NK-92 (cell line): ENCODE results near the gene UBAP1L.
"Not testable (repeated sequence)": the region's sequence is repeated elsewhere in the genome, so short reads cannot be mapped to it uniquely, and the experiment has no call there.

Source experiments
- DNase-seq: peaks from one replicate; lab custom pipeline; 2025; ENCODE audit not compliant: unreplicated experiment; lab: John Stamatoyannopoulos, UW

The UBAP1L gene

GRCh38 chr15:65115086-65115485 is at the start of gene UBAP1L:
Gene UBAP1L, minus strand, starts transcription at chr15:65115200. Its CDS starts 8,985 bp downstream, at chr15:65106215.
- DNase-seq, result no peak

GRCh38 chr15:65164139-65164538 is 49.1 kb upstream of the UBAP1L start:
- DNase-seq, result no peak

GRCh38 chr15:65163041-65163440 is 48.0 kb upstream of the UBAP1L start:
- no peak for DNase-seq

GRCh38 chr15:65156692-65157091 is 41.7 kb upstream of the UBAP1L start:
- DNase-seq, result no peak

- DNase-seq, result no peak
Measured at GRCh38 chr15:65154720-65155119, 39.7 kb upstream of the UBAP1L start.

DNA sequence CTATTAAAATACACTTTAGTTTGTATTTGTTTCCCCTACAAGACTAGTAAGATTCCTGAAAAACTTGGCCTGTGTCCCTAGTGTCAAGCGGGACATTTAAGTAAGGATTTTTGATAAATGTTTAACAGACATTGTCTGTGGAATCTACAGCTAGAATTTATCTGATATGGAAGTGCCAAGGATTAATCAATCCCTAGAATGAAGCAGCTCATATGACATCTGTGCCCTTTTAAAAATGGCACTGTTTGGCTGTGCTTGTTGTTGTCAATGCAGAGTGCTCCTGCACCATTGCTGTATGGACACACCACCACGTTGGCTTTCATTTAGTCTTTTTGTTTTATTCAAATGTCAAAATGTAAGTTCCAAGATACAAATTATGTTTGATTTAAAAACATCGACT is 32.9 kb upstream of the UBAP1L start:
- no peak for DNase-seq

DNA sequence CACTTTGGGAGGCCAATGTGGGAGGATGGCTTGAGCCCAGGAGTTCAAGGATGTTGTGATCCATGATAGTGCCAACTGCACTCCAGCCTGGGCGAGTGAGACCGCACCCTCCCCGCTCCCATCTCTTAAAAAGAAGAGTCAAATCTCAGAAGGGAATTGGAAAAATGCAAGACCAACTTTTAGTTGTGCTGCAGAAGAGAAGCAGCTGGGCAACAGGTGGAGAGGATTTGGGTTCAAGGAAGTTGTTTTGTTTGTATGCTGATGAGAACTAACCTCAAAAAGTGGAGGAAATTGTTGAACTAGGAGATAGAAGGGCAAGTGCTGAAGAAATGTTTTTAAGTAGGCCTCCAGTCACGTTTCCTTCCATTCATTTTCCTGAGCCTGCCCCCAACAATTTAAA is 31.4 kb upstream of the UBAP1L start:
- no peak for DNase-seq

- DNase-seq, result not testable (repeated sequence)
Measured at GRCh38 chr15:65138631-65139030, 23.6 kb upstream of the UBAP1L start.

- DNase-seq, result not testable (repeated sequence)
Measured at GRCh38 chr15:65137893-65138292, 22.9 kb upstream of the UBAP1L start.

GRCh38 chr15:65137089-65137488 is 22.1 kb upstream of the UBAP1L start:
- not testable (repeated sequence) for DNase-seq

- no peak for DNase-seq
Measured at GRCh38 chr15:65134538-65134937, 19.5 kb upstream of the UBAP1L start.

DNA sequence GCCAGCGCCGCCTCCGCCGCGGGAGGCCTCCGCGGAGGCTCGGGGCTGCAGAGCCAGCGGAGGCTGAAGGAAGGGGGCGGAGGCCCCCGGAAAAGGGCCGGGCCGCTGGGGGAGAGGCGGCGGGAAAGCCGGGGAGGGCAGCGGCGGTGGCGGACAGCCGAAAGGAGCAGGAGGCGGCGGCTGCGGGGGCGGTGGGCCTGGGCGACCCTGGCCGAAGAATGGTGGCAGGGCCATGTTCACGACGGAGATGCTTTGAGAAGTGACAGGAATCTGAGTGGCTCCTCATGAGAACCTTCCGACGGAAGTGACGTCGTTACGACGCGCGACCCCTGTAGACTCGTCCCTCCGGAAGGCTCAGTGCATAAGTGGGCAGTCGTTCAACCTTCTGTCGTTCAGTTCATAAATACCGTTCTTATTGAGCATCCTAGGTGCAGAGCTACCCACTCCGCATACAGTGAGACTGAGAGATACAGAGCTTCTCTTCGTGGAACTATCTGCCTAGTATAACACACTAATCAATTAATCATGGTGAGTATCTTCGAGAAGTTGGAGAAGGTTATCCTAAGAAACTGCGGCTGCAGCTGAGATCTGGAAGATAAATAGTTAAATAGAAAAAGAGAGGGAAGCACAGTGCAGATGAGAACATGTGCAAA is 18.7 kb upstream of the UBAP1L start, which contains the start of gene PDCD7:
TSS of gene PDCD7 (minus strand) at position 261 of the 653 bp plus-strand sequence. CDS start at position 234, 27 bp downstream.
- peak; percentile 36 for DNase-seq

DNA sequence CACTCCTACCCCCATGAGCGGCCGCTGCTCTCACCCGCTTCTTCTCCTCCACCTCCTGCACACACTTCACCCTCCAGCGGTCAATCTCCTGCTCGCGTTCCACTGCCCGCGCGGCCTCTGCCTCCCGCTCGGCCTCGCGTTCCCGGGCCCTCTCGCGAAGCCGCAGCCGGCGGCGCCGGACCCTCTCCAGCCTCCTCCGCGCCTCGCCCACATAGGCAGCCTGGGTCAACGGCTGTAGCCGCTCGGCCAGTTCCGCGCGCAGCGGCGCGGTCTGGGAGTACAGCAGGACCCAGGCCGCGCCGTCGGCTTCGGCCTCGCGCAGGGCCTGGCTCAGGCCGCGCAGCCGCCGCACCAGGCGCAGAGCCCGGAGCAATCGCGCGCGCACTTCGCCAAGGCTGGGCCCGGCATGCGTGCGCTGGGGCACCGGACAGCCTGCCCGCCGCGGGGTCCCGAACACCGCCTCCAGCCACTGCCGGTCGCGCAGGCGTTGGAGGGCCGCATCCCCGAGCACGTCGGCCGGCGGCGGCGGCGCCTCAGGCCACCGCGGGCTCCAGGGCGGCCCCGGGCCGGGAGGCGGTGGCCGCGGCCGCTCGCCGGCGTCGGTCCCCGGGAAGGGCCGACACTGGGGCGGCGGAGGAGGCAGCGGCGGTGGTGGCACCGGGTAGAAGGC is 18.0 kb upstream of the UBAP1L start:
- DNase-seq, result no peak

- DNase-seq, result no peak
Measured at GRCh38 chr15:65130941-65131340, 15.9 kb upstream of the UBAP1L start.

DNA sequence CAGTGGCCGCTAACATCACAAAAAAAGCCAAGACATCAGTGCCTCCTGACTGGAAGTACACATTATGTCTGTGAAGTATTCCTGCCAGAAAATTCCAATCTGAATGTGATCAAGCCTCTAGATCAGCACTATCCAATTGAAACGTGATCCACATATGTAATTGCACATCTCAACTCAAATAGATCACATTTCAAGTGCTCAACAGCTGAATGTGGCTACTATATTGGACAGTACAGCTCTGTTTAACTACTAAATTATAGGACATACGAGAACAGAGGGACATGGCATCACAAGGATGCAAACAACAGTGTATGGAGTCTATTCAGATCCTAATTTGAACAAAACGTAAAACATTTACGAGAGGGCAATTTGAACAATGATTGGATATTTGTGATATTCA is 542 bp upstream of the UBAP1L start:
- no peak for DNase-seq

GRCh38 chr15:65110676-65111292 is 4.2 kb downstream of the UBAP1L start:
- DNase-seq, result no peak

DNA sequence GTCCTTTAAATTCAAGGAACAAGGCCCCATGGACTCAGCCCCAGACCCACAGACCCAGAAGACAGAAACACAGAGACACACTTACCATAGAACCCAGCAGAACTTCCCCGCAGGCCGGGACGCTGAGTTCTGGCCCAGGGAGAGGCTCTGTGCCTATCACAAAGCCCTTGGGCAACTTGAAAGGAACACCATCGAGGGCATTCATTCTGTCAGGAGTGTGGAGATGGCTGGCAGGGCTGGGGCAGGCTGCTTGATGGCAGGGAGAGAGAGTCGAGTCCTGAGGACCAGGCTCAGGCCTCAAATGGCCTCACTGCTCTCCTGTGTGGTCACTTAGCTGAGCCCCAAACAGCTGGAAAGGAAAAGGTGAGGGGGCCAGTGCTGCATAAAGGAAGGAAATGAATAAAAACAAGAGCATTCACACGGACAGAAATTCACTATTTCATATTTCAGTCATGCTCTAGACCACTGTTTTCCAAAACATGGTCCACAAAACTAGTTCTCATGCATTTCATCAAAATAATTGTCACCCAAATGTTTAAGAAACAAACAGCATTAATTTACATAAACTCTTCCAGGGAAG is 8.9 kb downstream of the UBAP1L start:
- no peak for DNase-seq

GRCh38 chr15:65105038-65105437 is 10.0 kb downstream of the UBAP1L start:
- DNase-seq, result no peak

GRCh38 chr15:65102912-65103311 is 12.1 kb downstream of the UBAP1L start:
- no peak for DNase-seq

DNA sequence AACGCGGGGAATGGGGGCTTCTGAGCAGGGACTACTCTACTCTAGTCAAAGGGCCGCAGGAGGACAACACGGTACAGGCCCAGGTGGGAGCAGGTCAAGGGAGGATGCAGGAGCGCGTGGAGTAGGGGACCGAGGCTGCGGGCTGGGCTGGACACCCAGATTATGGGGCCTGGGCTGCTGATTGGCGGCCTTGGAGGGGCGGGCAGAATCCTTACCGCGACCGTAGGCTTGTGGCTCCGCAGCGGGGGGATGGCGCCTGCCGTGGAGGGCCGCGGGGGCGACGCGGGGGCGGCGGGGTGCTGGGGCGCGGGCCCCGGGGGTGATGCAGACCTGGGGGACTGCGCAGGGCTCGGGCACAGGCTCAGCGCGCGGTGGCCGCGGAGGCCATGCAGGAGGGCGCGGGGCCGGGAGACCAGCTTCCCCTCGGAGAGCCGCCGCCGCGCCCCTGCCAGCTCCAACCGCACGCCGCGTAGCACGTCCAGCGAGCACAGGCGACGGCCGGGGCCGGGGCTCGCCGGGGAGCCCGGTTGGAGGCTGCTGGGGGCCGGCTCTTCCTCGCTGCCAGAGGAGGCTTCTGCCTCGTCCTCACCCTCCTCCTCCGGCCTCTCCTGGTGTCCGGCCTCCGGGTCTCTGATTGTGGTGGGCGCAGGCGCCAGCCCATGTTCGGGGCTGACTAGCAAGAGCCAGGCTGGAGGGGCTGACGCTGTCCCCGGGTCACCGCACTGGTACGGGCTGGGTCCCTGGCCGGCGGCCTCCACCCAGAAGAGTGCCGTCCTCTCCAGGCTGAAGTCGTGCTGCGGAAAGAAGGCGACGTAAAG is 12.9 kb downstream of the UBAP1L start:
- no peak for DNase-seq

- no peak for DNase-seq
Measured at GRCh38 chr15:65101411-65101890, 13.5 kb downstream of the UBAP1L start.
